GM10266 (cell line): ENCODE results near the gene KCNF1.

Source experiments
- DNase-seq: peaks from one replicate; pipeline ENCODE4 v3.0.0; 2012; ENCODE audit errors: extremely low spot score
- TF ChIP-seq, protein P1 (sequence below): IDR thresholded peaks from 2 replicates; pipeline ENCODE4 v1.5.1; 2012; ENCODE audit warnings: mild to moderate bottlenecking, low read depth; ENCODE audit not compliant: control insufficient read depth, insufficient read depth; ENCODE audit errors: missing control alignments

The KCNF1 gene

DNA sequence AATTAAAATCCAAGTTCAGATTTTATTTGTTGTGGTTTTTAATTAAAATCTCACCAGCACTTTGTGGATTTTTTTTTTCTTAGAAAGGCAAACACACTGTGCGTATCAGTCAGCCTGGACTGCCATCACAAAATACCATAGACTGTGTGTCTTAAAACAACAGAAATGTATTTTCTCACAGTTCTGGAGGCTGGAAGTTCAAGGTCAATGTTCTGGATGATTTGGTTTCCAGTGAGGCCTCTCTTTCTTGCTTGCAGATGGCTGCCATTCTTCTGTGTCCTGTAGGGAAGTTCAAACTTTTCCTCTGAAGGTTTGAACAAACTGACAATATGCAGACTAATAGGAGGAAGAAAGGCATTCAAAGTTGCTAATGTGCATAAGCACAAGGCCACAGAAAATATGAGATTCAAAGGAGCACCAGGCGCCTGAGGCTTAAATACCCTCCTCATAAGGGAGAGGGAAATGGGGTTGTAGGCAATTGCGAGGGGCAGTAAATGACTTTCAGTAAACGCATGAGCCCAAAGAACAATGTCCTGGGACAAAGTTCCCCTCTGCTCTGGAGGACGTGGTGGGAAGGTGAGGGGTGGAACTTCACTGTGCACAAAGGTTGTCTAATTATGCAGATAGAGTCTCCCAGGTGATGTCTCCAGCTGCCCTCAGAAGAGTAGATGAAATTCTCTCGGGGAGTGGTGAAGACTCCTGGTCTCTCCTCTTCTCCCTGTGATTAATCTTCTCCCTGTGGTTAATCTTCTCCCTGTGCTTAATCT, 26.5 kb upstream of the KCNF1 start:
- TF ChIP-seq, protein P1, sequence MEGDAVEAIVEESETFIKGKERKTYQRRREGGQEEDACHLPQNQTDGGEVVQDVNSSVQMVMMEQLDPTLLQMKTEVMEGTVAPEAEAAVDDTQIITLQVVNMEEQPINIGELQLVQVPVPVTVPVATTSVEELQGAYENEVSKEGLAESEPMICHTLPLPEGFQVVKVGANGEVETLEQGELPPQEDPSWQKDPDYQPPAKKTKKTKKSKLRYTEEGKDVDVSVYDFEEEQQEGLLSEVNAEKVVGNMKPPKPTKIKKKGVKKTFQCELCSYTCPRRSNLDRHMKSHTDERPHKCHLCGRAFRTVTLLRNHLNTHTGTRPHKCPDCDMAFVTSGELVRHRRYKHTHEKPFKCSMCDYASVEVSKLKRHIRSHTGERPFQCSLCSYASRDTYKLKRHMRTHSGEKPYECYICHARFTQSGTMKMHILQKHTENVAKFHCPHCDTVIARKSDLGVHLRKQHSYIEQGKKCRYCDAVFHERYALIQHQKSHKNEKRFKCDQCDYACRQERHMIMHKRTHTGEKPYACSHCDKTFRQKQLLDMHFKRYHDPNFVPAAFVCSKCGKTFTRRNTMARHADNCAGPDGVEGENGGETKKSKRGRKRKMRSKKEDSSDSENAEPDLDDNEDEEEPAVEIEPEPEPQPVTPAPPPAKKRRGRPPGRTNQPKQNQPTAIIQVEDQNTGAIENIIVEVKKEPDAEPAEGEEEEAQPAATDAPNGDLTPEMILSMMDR: no peak
- no peak for DNase-seq

DNA sequence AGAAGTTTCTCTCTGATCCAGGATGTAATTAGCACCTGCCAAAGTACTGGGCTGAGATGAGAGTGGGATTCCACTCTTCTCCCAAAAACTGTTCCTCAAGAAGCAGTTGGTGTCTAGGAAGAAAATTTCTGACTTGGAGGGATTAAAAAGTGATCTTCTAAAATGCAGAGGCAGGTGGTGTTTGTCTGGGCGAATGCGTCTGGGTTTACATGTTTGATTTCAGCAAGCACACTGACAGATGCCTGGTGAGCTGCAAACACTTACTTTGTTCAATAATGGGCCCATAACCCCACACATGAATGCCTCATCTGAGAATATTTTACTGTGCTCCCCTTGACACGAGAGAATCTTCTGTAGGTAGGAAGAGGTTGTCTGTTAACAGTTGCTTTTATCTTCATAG, 24.3 kb upstream of the KCNF1 start:
- TF ChIP-seq, protein P1: no peak
- DNase-seq: no peak

DNA sequence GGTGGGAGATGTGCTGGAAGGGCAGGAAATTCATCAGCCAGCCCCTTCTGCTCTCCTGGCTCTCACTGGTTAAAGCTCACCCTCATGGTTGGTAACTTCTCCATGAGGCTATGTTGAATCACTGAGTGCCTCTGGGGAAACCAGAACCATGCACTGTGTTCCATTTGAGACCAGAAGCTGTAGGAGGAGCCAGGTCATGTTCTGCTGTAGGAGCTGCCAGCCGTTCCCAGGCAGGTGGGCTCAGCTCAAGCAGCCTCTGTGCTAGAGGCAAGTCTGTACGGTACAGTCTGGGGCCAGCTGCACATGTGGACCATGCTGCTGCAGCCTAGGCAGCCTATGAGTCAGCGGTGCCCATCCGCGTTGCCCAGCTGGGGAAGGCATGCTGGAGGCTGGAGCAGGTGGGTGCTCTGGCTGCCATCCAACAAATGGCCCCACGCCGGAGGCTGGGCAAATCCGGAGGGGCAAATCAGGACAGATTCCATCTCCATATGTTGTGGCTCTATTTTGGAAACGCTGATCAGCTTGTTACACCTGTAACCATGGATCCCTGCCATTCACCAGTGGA, 22.0 kb upstream of the KCNF1 start:
- TF ChIP-seq, protein P1: no peak
- DNase-seq: no peak

DNA sequence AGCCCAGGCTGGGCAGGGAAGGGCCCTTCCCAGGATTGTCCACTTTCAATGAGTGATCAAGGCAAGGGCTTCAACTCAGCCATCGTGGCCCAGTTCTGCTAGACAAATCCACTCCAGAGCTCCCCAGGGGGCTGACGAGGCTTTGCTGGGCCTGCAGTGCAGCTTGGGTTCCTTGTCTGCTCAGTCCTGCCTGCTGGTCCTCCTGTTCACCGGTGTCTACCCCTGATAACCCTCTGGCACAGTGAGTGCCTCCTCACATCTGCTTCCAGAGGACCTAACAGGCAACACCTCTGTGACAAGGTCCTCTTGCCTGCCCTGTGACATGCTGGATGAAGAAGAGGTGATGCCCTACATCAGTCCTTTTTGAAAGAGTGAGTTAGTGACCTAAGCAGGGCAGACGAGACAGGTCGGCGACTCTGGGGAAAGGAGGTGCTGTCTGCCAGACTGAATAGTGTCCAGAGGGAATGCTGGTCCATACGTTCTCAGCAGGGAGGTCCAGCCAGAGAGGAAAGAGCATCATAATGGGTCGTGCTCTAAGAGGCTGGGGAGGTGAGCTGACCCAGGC, 20.9 kb upstream of the KCNF1 start:
- no peak for DNase-seq
- TF ChIP-seq, protein P1: no peak

DNA sequence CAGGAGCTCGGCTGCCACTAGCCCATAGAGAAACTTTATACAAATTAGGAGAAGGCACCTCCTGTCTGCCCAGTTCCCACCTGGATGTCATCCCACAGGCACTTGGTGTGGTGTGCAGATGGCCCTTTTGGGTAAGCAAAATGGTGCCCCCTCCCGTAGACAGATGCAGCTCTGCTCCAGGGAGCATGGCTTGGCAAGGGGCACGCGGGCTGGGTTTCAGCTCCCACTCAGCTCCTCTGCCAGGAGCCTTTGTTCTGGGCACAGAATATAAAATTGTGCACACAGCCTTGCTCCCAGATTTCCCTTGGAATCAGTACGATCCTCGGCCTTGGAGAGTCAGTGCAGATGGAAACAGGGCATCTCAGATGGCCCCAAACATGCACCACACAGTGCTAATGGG, 20.3 kb upstream of the KCNF1 start:
- TF ChIP-seq, protein P1: no peak
- no peak for DNase-seq

DNA sequence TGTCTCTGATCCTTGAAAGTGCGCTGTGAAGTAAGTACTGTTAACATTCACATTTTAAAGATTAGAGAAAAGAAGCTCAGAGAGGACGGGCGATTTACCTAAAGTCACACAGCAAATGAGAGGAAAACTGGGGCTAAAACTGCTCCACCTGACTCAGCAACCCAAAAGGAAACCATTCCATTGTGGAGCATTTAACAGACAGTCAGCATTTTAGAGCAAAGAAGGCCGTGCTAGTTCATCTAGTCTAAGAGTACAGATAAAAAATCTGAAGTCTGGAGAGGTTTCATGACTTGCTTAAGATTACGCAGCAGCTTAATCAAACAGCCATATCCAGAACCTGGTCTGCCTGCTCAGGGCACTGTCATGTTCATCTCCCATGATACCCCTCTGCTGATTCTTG, 19.9 kb upstream of the KCNF1 start:
- no peak for DNase-seq
- TF ChIP-seq, protein P1: no peak

DNA sequence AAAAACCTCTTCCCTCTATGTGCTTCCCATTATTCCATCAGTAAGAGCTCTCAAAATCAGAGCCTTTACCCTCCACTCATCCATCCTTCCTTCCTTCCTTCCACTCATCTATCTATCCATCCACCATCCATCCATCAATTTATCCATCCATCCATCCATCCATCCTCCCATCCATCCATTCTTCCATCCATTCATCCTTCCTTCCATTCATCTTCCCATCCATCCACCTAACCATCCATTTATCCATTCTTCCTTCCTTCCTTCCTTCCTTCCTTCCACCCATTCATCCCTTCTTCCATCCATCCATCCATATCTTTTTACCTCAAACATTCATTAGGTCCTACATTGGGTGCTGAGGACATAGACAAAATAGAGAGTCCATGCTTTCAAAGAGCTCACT, 19.4 kb upstream of the KCNF1 start:
- TF ChIP-seq, protein P1: no peak
- no peak for DNase-seq
